PC-3 (cell line): Measurements from ENCODE around the gene COG8.

ENCODE experiments used
- EZH2phosphoT487 ChIP-seq: fragments of 300-600 bp; sonication (generic); IDR thresholded peaks from 2 replicates; pipeline ENCODE4 v1.6.1; 2018; ENCODE audit warnings: mild to moderate bottlenecking, antibody characterized with exemption, low read length, borderline replicate concordance
- TF ChIP-seq, protein P1 (sequence below): fragments of 300-600 bp; sonication (generic); conservative IDR thresholded peaks from 2 replicates; pipeline ENCODE4 v1.5.1; 2017; ENCODE audit warnings: antibody characterized with exemption, low read depth, mild to moderate bottlenecking, low read length

DNA sequence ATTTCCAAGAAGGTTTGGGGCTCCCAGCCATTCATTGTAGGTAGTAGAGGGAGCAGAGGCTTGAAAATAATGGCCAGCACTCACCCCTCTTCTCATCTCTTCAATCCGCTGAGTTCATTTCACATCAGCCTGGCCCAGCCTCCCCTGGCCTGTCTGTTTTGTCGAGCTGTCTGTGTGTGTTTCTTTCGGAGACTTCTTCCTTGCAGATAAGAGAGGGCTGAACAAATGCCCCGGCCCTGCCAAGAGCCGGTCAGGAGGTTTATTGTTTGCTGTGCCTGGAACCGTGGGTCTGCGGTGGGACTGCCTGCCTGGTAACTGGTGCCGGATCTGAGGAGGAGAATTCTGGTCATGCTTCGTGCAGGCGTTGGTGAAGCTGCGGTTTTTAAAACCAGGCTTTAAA is 24.8 kb downstream of the COG8 start:
- TF ChIP-seq, protein P1, sequence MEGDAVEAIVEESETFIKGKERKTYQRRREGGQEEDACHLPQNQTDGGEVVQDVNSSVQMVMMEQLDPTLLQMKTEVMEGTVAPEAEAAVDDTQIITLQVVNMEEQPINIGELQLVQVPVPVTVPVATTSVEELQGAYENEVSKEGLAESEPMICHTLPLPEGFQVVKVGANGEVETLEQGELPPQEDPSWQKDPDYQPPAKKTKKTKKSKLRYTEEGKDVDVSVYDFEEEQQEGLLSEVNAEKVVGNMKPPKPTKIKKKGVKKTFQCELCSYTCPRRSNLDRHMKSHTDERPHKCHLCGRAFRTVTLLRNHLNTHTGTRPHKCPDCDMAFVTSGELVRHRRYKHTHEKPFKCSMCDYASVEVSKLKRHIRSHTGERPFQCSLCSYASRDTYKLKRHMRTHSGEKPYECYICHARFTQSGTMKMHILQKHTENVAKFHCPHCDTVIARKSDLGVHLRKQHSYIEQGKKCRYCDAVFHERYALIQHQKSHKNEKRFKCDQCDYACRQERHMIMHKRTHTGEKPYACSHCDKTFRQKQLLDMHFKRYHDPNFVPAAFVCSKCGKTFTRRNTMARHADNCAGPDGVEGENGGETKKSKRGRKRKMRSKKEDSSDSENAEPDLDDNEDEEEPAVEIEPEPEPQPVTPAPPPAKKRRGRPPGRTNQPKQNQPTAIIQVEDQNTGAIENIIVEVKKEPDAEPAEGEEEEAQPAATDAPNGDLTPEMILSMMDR: no peak
- TF ChIP-seq EZH2phosphoT487: no peak
